PC-3 (cell line): ENCODE data around the gene ANKS1B. TPM values are rescaled to one million over a fixed set of nuclear protein-coding genes. Genes with fewer than 3 reads are reported as not detected.

Experiments
- ATAC-seq: fragments of 200-7000 bp; cut with Tn5 transposase; 2 replicates; pipeline ENCODE4 v1.9.1; 2020; ENCODE audit warnings: mild to moderate bottlenecking, moderate library complexity
- BruUV-seq: library from RNA; stranded (reverse); fragments of 400-500 nt; replicated peaks from 2 replicates; lab custom pipeline; 2021; lab: Mats Ljungman, UMichigan
- CTCF ChIA-PET: fragments of 300-600 bp; sonication (Branson Sonifier 250); formaldehyde crosslinking; loops from one replicate; lab custom pipeline; 2022; ENCODE audit warnings: antibody characterized with exemption; lab: Charles Lee
- POLR2A ChIA-PET: fragments of 300-600 bp; sonication (Branson Sonifier 250); formaldehyde crosslinking; loops from one replicate; lab custom pipeline; 2022; ENCODE audit warnings: antibody characterized with exemption; ENCODE audit not compliant: unreplicated experiment; lab: Charles Lee
- DNase-seq: peaks from one replicate; pipeline ENCODE4 v3.0.0-alpha.2; 2015
- H2AFZ ChIP-seq: fragments of 300-600 bp; sonication (generic); 2 replicates; pipeline ENCODE4 v1.6.0; 2016; ENCODE audit warnings: antibody characterized with exemption, low read length
- H3F3A ChIP-seq: fragments of 300-600 bp; sonication (generic); one replicate; pipeline ENCODE4 v1.6.0; 2017; ENCODE audit warnings: antibody characterized with exemption, low read length, control low read depth, mild to moderate bottlenecking; ENCODE audit not compliant: unreplicated experiment
- H3K27ac ChIP-seq: fragments of 300-600 bp; sonication (generic); 2 replicates; pipeline ENCODE4 v1.5.1; 2016; ENCODE audit warnings: mild to moderate bottlenecking, low read length
- H3K27me3 ChIP-seq: fragments of 300-600 bp; sonication (generic); 2 replicates; pipeline ENCODE4 v1.6.1; 2016; ENCODE audit warnings: low read length, mixed read lengths
- H3K36me3 ChIP-seq: fragments of 300-600 bp; sonication (generic); 2 replicates; pipeline ENCODE4 v1.6.1; 2016; ENCODE audit warnings: low read depth, mixed run types, low read length, mixed read lengths
- H3K4me1 ChIP-seq: fragments of 300-600 bp; sonication (generic); 2 replicates; pipeline ENCODE4 v1.5.1; 2016; ENCODE audit warnings: low read length; ENCODE audit not compliant: insufficient read depth
- H3K4me2 ChIP-seq: fragments of 300-600 bp; sonication (generic); 2 replicates; pipeline ENCODE4 v1.6.0; 2016; ENCODE audit warnings: low read length
- H3K4me3 ChIP-seq: fragments of 300-600 bp; sonication (generic); 2 replicates; pipeline ENCODE4 v1.5.1; 2016; ENCODE audit warnings: mild to moderate bottlenecking, low read length, mixed read lengths
- H3K79me2 ChIP-seq: fragments of 300-600 bp; sonication (generic); 2 replicates; pipeline ENCODE4 v1.6.1; 2017; ENCODE audit warnings: low read length, mixed read lengths
- H3K9ac ChIP-seq: fragments of 300-600 bp; sonication (generic); 2 replicates; pipeline ENCODE4 v1.6.0; 2016; ENCODE audit warnings: mild to moderate bottlenecking, low read length
- H3K9me2 ChIP-seq: fragments of 300-600 bp; sonication (generic); replicated peaks from 2 replicates; pipeline ENCODE4 v1.6.1; 2016; ENCODE audit warnings: mixed run types, low read length, mixed read lengths
- H3K9me3 ChIP-seq: fragments of 300-600 bp; sonication (generic); 2 replicates; pipeline ENCODE4 v1.6.1; 2016; ENCODE audit warnings: low read length, mixed read lengths
- H4K20me1 ChIP-seq: fragments of 300-600 bp; sonication (generic); 2 replicates; pipeline ENCODE4 v1.6.1; 2016; ENCODE audit warnings: low read length, mixed read lengths
- CTCF ChIP-seq: fragments of 300-600 bp; sonication (generic); conservative IDR thresholded peaks from 2 replicates; pipeline ENCODE4 v1.5.1; 2017; ENCODE audit warnings: antibody characterized with exemption, low read depth, mild to moderate bottlenecking, low read length
- EZH2 ChIP-seq: fragments of 300-600 bp; sonication (generic); IDR thresholded peaks from one replicate; pipeline ENCODE4 v1.6.1; 2017; ENCODE audit warnings: antibody characterized with exemption, mild to moderate bottlenecking, low read length; ENCODE audit not compliant: unreplicated experiment
- EZH2phosphoT487 ChIP-seq: fragments of 300-600 bp; sonication (generic); IDR thresholded peaks from 2 replicates; pipeline ENCODE4 v1.6.1; 2018; ENCODE audit warnings: mild to moderate bottlenecking, antibody characterized with exemption, low read length, borderline replicate concordance
- intact Hi-C: fragments of 100-400 bp; cut with micrococcal nuclease; formaldehyde crosslinking; loops from 2 replicates; pipeline ENCODE4 v1.9.0; 2023
- total RNA-seq: library from RNA; depleted of rRNA; stranded (reverse); fragments of >200 nt; gene quantifications from 2 replicates; pipeline ENCODE4 v1.2.3, GENCODE V29; 2014; rRNA removed

Gene ANKS1B
- total RNA-seq, 1 experiment from 2014 or later = 0.07 TPM

GRCh38 chr12:98691351-98691750 lies 1293.4 kb downstream of the ANKS1B start:
- no peak for TF ChIP-seq EZH2phosphoT487
- no peak for TF ChIP-seq CTCF
- TF ChIP-seq EZH2 = no peak
- H3K79me2 ChIP-seq = no peaks in the 10 kb centered on the region
- DNase-seq (no peak), ATAC-seq (no peak)
- no peak overlapping the region for H3K4me2 ChIP-seq
- POLR2A ChIA-PET = no interaction called here
- no peaks in the 10 kb centered on the region for H4K20me1 ChIP-seq
- H3K9me3 ChIP-seq = no peaks in the 10 kb centered on the region
- H3F3A ChIP-seq = no peaks in the 10 kb centered on the region
- no peak overlapping the region for H2AFZ ChIP-seq
- H3K4me3 ChIP-seq = no peak overlapping the region
- no peak overlapping the region for H3K9ac ChIP-seq
- no peaks in the 10 kb centered on the region for H3K9me2 ChIP-seq
- CTCF ChIA-PET = no interaction called here
- H3K27me3 ChIP-seq = no peaks in the 10 kb centered on the region
- no peaks in the 10 kb centered on the region; the same call in 1 of the 2 replicates for H3K36me3 ChIP-seq
- no peak overlapping the region for H3K27ac ChIP-seq
- H3K4me1 ChIP-seq = no peaks in the 10 kb centered on the region
- no TSS peak for BruUV-seq
- intact Hi-C loops = loop anchor here (5.0 kb wide), 1 partner anchor 61 kb away; no protein-coding TSS in a partner anchor

GRCh38 chr12:98686603-98687002 lies 1298.1 kb downstream of the ANKS1B start:
- Histone ChIP-seq H3K79me2 (no peaks in the 10 kb centered on the region), H2AFZ (no peak overlapping the region), H3F3A (no peaks in the 10 kb centered on the region), H3K36me3 (no peaks in the 10 kb centered on the region; the same call in 1 of the 2 replicates), H3K4me1 (no peaks in the 10 kb centered on the region), H3K27me3 (no peaks in the 10 kb centered on the region), H3K9me2 (no peaks in the 10 kb centered on the region), H3K9me3 (no peaks in the 10 kb centered on the region), H3K4me2 (no peak overlapping the region), H4K20me1 (no peaks in the 10 kb centered on the region), H3K4me3 (no peak overlapping the region), H3K9ac (no peak overlapping the region), H3K27ac (no peak overlapping the region)
- POLR2A ChIA-PET = no interaction called here
- intact Hi-C loops = no loop called here
- BruUV-seq = no TSS peak
- TF ChIP-seq EZH2 (no peak), CTCF (no peak), EZH2phosphoT487 (no peak)
- ATAC-seq (no peak), DNase-seq (no peak)
- CTCF ChIA-PET = no interaction called here

Other genes with a start within 250 kb of the ANKS1B start
- gene BLTP3B, start 157.9 kb upstream of the ANKS1B start, total RNA-seq = 29.0 and 32.0 TPM in 2 replicates
- 18.4 and 21.2 TPM in 2 replicates for gene ACTR6, start 215.9 kb upstream of the ANKS1B start, total RNA-seq